Measurements from ENCODE around the gene SSH2.

SSH2 gene

DNA sequence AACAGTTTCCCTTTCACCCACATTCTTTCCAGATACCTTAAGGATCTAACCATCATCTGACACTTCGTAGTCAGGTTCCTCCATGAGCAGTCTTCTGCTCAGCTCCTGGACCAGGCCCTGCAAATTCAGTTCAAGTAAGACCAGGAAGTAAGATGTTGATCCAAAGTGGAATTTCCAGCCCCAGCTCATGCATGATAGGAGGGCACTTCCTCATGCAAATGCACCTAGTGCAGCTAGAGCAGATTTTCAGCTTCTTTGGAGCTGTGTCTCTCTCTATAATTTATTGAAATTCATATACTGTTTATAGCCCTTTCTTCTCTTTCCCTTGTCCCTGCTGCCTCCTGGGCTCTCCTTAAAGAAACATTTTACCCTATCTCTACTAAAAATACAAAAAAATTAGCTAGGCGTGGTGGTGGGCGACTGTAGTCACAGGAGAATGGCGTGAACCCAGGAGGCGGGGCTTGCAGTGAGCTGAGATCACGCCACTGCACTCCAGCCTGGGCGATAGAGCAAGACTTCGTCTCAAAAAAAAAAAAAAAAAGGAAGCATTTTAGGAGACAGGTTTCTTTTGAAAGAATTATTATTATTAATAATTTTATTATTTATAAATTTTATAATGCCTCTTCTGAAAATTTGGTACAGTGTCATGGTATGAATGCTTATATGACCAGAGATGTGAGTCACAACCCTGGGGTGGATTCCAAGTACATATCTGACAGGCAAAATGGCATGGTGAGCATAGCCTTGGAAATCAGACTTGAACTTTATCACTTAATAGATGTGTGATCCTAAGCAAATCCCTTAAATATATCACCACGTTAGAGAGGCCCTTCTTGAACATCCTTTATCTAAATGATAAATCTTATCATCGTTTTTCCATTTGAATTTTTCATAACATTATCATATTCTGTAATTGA is 94.3 kb downstream of the SSH2 start:
- TF ChIP-seq YY2 (tag by site-specific recombination; IDR thresholded peaks at IDR 0.05) (no peak), ZNF155 (tag by site-specific recombination; IDR thresholded peaks at IDR 0.05) (no peak), ZNF585B (tag by site-specific recombination; IDR thresholded peaks at IDR 0.05) (no peak), ZBTB48 (tag by site-specific recombination; IDR thresholded peaks at IDR 0.05) (no peak), ZNF529 (tag by site-specific recombination; IDR thresholded peaks at IDR 0.05; ENCODE audit: insufficient replicate concordance) (no peak), ZNF341 (tag by site-specific recombination; IDR thresholded peaks at IDR 0.05; ENCODE audit: low read depth) (no peak), KLF16 (tag by site-specific recombination; IDR thresholded peaks at IDR 0.05) (no peak), ZNF660 (tag by site-specific recombination; IDR thresholded peaks at IDR 0.05) (no peak), ZNF654 (tag by site-specific recombination; IDR thresholded peaks at IDR 0.05; ENCODE audit: low read depth) (no peak), YY1 (tag by site-specific recombination; IDR thresholded peaks at IDR 0.05) (no peak), ZNF239 (tag by site-specific recombination; IDR thresholded peaks at IDR 0.05) (no peak), ZNF214 (tag by site-specific recombination; IDR thresholded peaks at IDR 0.05; ENCODE audit: borderline replicate concordance) (no peak), ZNF121 (tag by site-specific recombination; IDR thresholded peaks at IDR 0.05) (no peak)
- TF ChIP-seq, protein P1, sequence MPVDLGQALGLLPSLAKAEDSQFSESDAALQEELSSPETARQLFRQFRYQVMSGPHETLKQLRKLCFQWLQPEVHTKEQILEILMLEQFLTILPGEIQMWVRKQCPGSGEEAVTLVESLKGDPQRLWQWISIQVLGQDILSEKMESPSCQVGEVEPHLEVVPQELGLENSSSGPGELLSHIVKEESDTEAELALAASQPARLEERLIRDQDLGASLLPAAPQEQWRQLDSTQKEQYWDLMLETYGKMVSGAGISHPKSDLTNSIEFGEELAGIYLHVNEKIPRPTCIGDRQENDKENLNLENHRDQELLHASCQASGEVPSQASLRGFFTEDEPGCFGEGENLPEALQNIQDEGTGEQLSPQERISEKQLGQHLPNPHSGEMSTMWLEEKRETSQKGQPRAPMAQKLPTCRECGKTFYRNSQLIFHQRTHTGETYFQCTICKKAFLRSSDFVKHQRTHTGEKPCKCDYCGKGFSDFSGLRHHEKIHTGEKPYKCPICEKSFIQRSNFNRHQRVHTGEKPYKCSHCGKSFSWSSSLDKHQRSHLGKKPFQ (tag by site-specific recombination; IDR thresholded peaks at IDR 0.05) = no peak
- TF ChIP-seq, protein P2, sequence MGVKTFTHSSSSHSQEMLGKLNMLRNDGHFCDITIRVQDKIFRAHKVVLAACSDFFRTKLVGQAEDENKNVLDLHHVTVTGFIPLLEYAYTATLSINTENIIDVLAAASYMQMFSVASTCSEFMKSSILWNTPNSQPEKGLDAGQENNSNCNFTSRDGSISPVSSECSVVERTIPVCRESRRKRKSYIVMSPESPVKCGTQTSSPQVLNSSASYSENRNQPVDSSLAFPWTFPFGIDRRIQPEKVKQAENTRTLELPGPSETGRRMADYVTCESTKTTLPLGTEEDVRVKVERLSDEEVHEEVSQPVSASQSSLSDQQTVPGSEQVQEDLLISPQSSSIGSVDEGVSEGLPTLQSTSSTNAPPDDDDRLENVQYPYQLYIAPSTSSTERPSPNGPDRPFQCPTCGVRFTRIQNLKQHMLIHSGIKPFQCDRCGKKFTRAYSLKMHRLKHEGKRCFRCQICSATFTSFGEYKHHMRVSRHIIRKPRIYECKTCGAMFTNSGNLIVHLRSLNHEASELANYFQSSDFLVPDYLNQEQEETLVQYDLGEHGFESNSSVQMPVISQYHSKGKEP (tag by site-specific recombination; IDR thresholded peaks at IDR 0.05) = no peak
- TF ChIP-seq, protein P3, sequence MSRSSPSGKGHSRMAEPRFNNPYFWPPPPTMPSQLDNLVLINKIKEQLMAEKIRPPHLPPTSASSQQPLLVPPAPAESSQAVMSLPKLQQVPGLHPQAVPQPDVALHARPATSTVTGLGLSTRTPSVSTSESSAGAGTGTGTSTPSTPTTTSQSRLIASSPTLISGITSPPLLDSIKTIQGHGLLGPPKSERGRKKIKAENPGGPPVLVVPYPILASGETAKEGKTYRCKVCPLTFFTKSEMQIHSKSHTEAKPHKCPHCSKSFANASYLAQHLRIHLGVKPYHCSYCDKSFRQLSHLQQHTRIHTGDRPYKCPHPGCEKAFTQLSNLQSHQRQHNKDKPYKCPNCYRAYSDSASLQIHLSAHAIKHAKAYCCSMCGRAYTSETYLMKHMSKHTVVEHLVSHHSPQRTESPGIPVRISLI (tag by site-specific recombination; IDR thresholded peaks at IDR 0.05) = no peak
- TF ChIP-seq, protein P4, sequence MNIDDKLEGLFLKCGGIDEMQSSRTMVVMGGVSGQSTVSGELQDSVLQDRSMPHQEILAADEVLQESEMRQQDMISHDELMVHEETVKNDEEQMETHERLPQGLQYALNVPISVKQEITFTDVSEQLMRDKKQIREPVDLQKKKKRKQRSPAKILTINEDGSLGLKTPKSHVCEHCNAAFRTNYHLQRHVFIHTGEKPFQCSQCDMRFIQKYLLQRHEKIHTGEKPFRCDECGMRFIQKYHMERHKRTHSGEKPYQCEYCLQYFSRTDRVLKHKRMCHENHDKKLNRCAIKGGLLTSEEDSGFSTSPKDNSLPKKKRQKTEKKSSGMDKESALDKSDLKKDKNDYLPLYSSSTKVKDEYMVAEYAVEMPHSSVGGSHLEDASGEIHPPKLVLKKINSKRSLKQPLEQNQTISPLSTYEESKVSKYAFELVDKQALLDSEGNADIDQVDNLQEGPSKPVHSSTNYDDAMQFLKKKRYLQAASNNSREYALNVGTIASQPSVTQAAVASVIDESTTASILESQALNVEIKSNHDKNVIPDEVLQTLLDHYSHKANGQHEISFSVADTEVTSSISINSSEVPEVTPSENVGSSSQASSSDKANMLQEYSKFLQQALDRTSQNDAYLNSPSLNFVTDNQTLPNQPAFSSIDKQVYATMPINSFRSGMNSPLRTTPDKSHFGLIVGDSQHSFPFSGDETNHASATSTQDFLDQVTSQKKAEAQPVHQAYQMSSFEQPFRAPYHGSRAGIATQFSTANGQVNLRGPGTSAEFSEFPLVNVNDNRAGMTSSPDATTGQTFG (tag by site-specific recombination; IDR thresholded peaks at IDR 0.05; ENCODE audit: borderline replicate concordance) = no peak
- TF ChIP-seq, protein P5, sequence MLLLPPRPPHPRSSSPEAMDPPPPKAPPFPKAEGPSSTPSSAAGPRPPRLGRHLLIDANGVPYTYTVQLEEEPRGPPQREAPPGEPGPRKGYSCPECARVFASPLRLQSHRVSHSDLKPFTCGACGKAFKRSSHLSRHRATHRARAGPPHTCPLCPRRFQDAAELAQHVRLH (tag by site-specific recombination; IDR thresholded peaks at IDR 0.05) = no peak
- TF ChIP-seq, protein P6, sequence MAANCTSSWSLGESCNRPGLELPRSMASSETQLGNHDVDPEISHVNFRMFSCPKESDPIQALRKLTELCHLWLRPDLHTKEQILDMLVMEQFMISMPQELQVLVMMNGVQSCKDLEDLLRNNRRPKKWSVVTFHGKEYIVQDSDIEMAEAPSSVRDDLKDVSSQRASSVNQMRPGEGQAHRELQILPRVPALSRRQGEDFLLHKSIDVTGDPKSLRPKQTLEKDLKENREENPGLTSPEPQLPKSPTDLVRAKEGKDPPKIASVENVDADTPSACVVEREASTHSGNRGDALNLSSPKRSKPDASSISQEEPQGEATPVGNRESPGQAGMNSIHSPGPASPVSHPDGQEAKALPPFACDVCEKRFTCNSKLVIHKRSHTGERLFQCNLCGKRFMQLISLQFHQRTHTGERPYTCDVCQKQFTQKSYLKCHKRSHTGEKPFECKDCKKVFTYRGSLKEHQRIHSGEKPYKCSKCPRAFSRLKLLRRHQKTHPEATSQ (tag by site-specific recombination; IDR thresholded peaks at IDR 0.05) = no peak
- Histone ChIP-seq H3K4me3 (ENCODE audit: low read depth, low read length) (no peak overlapping the region), H3K36me3 (ENCODE audit: control insufficient read depth in 2 of 2, insufficient read depth in 1 of 2, low read length in 2 of 2) (no peaks in the 10 kb centered on the region), H3K4me1 (ENCODE audit: control insufficient read depth, insufficient read depth, low read length) (peaks cover 2% of the 10 kb centered on the region; the same call in 1 of the 2 replicates), H3K27ac (ENCODE audit: extremely low read depth, low read depth, low read length) (no peak overlapping the region), H3K9me3 (ENCODE audit: control insufficient read depth, insufficient read depth, low read depth, low read length) (no peaks in the 10 kb centered on the region)
- POLR2A ChIA-PET = interaction anchor here (0.5 to 0.6 kb wide), 2 partner anchors 28 to 298 kb away, joined by 3 to 4 read pairs; no protein-coding TSS in a partner anchor
- CTCF ChIA-PET = interaction anchor here (0.9 to 1.5 kb wide), 2 partner anchors 8 to 95 kb away, joined by 4 to 5 read pairs; no protein-coding TSS in a partner anchor

Measured in HEK293 (cell line).